IPS DF 6.9 (cell line): ENCODE data around the gene WDR27.

Experiments used
- DNase-seq: peaks from one replicate; pipeline ENCODE4 v3.0.0-alpha.2; 2013; ENCODE audit warnings: low read depth, low spot score
- H3K27ac ChIP-seq: one replicate; pipeline ENCODE4 v1.5.1; 2013; ENCODE audit warnings: low read length, control low read depth
- H3K27me3 ChIP-seq: 2 replicates; pipeline ENCODE4 v1.6.1; 2013; ENCODE audit warnings: mild to moderate bottlenecking, low read length; ENCODE audit not compliant: control insufficient read depth, insufficient read depth
- H3K36me3 ChIP-seq: 2 replicates; pipeline ENCODE4 v1.6.1; 2013; ENCODE audit warnings: low read length; ENCODE audit not compliant: control insufficient read depth, insufficient read depth
- H3K4me1 ChIP-seq: 2 replicates; pipeline ENCODE4 v1.6.1; 2013; ENCODE audit warnings: low read length; ENCODE audit not compliant: control insufficient read depth, insufficient read depth
- H3K4me3 ChIP-seq: 2 replicates; pipeline ENCODE4 v1.5.1; 2013; ENCODE audit warnings: mild to moderate bottlenecking, low read length
- H3K9me3 ChIP-seq: 2 replicates; pipeline ENCODE4 v1.6.1; 2013; ENCODE audit warnings: low read length, inconsistent platforms; ENCODE audit not compliant: control insufficient read depth, insufficient read depth
- WGBS: extraction: QIAGEN DNeasy Blood & Tissue Kit; methylation state at CpG from one replicate; pipeline ENCODE4 v1.1.7; 2013; ENCODE audit warnings: mixed read lengths, missing lambda C conversion rate; ENCODE audit not compliant: insufficient read length, insufficient coverage; 5-methylcytosine and 5-hydroxymethylcytosine counted together

WDR27 gene

GRCh38 chr6:169425628-169426370, 276.0 kb downstream of the WDR27 start:
- Histone ChIP-seq H3K4me1 (peaks cover 8% of the 10 kb centered on the region), H3K27ac (no peak overlapping the region), H3K9me3 (0 out of 2 replicates have a peak, but pooled peaks cover under 1% of the 10 kb centered on the region), H3K4me3 (no peak overlapping the region), H3K36me3 (no peaks in the 10 kb centered on the region), H3K27me3 (no peaks in the 10 kb centered on the region)
- DNase-seq: no peak
- WGBS: no CpG with 5 or more reads among the region's 31 CpGs

DNA sequence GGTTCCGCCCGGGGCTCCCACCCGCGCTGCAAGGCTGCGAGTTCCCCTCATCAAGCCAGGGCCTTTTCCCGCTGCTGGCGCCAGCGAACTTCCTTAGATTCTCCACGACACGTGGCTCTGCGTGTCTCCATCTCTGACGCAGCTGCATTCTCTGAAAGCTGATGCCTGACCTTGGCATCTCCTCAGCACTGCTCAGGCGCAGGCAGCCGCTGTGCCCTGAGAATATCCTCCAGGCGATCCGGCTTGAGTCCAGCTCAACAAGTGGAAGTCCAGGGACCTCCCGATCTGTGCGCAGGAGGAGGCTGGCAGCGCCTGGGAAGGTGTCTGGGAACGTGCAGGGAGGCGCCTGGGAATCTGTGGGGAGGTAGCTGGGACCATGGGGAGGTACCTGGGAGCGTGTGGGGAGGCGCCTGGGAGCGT, 277.0 kb downstream of the WDR27 start:
- Histone ChIP-seq H3K4me1 (peaks cover 8% of the 10 kb centered on the region), H3K27ac (no peak overlapping the region), H3K36me3 (no peaks in the 10 kb centered on the region), H3K9me3 (no peaks in the 10 kb centered on the region), H3K27me3 (no peaks in the 10 kb centered on the region), H3K4me3 (no peak overlapping the region)
- no peak for DNase-seq
- no CpG with 5 or more reads among the region's 24 CpGs for WGBS

GRCh38 chr6:169424149-169424804, 277.6 kb downstream of the WDR27 start:
- Histone ChIP-seq H3K36me3 (no peaks in the 10 kb centered on the region), H3K27ac (no peak overlapping the region), H3K4me3 (no peak overlapping the region), H3K4me1 (peaks cover 8% of the 10 kb centered on the region), H3K9me3 (no peaks in the 10 kb centered on the region), H3K27me3 (no peaks in the 10 kb centered on the region)
- WGBS: no CpG with 5 or more reads among the region's 28 CpGs
- DNase-seq: no peak

DNA sequence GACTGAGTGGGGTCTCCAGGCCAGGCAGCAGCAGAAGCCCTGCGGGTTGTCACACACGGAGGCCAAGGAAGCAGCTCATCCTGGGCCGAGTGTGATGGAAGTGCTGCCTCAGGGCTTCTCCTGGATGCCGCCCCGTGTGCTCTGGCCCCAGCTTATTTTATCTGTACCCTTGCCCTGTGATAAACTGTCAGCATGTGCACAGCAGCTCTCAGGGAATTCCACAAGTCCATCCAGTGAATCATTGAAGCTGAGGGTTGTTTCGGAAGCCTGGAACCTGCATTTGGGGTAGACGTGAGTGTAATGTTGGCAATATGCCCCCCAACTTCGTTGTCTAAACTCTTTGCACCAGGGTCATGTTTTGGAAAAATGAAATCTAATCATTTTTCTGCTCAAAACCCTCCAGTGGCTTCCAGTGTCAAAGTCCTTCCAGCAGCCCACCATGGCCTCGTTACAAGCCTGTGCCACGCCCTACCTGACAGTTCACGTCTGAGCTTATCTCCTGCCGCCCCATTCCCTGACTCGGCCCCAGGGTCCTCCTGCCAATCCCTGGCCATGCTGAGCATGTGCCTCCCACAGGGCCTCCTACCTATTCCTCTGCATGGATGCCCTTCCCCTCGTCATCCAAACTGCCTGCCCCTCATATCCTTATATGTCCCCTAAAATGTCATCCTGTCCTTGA, 280.1 kb downstream of the WDR27 start:
- Histone ChIP-seq H3K36me3 (no peaks in the 10 kb centered on the region), H3K4me1 (no peaks in the 10 kb centered on the region), H3K9me3 (no peaks in the 10 kb centered on the region; the same call in 1 of the 2 replicates), H3K4me3 (no peak overlapping the region), H3K27ac (no peak overlapping the region), H3K27me3 (no peaks in the 10 kb centered on the region)
- no peak for DNase-seq
- no CpG with 5 or more reads among the region's 14 CpGs for WGBS

DNA sequence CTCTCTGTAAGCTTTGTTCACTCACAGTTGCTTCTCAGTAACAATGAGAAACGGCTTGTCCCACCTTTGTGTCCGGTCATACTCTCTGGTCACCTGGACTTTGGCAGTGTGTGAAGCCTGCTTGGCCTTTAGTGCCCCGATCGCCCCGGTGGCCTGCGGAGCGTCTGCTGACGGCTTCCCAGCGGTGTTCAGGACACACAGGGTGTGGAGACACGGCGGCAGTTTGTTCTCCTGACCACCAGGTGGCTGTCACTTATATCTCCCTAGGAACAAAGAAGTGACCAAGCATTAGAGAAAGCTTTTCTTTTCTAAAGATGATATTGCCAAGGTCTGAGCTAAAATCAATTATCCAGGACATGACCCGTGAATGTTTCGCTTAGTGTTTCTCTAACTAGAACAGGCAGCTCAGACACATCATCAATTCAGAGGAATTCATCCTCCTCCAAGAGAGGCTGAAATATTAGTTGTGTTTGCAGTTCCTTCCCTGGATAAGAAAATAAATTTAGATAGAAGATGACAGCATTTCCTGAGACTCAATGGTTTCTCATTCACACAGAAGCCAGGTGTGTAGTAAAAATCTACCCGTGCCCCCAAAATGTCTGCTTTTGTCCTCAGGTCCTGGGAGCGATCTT, 280.8 kb downstream of the WDR27 start:
- H3K9me3 ChIP-seq: no peaks in the 10 kb centered on the region; the same call in 1 of the 2 replicates

GRCh38 chr6:169417101-169417500, 284.7 kb downstream of the WDR27 start:
- H3K27me3 ChIP-seq: no peaks in the 10 kb centered on the region
- H3K4me3 ChIP-seq: no peak overlapping the region
- no peak for DNase-seq
- H3K36me3 ChIP-seq: no peaks in the 10 kb centered on the region
- no CpG with 5 or more reads among the region's 1 CpG for WGBS
- H3K4me1 ChIP-seq: no peaks in the 10 kb centered on the region
- no peak overlapping the region for H3K27ac ChIP-seq
- H3K9me3 ChIP-seq: no peaks in the 10 kb centered on the region; the same call in 1 of the 2 replicates

More for the DNA sequence above, 280.8 kb downstream of the WDR27 start:
- Histone ChIP-seq H3K36me3 (no peaks in the 10 kb centered on the region), H3K27me3 (no peaks in the 10 kb centered on the region), H3K4me1 (no peaks in the 10 kb centered on the region), H3K4me3 (no peak overlapping the region), H3K27ac (no peak overlapping the region)
- DNase-seq: no peak
- no CpG with 5 or more reads among the region's 15 CpGs for WGBS

DNA sequence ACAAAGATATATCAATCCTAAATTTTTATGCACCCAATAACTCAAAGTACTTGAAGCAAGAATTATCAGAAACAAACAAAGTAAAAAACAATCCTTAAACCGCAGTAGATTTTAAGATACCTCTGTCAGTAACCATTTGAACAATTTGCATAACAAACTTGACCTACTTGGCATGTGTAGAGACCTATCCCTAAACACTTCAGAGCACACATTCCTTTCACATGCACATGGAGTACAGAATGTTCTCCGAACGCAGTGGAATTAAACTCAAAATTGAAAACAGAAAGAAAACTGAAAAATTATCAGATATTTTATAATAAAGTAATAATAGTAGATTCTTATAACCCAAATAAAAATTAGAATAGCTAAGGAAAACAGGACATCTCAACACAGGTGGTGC, 285.6 kb downstream of the WDR27 start:
- no peak overlapping the region for H3K4me3 ChIP-seq
- H3K9me3 ChIP-seq: no peaks in the 10 kb centered on the region; the same call in 1 of the 2 replicates
- H3K4me1 ChIP-seq: no peaks in the 10 kb centered on the region
- H3K36me3 ChIP-seq: no peaks in the 10 kb centered on the region
- DNase-seq: no peak
- H3K27ac ChIP-seq: no peak overlapping the region
- no CpG with 5 or more reads among the region's 3 CpGs for WGBS
- no peaks in the 10 kb centered on the region for H3K27me3 ChIP-seq

DNA sequence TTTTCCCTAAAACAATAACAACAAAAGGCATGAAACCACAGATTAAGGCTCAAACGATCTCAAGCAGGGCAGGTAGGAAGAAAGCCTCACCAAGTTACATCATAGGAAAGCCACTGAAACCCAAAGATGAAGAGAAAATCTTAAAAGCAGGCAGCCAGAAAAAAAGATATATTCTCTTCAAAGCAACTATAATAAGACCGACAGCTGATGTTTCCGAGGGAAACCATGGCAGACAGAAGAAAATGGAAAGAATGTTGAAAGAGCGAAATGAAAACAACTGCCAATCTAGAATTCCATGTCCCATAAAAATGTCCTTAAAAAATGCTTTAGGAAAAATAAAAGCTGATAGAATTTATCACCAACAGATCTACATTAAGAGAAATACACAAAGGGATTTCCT, 286.6 kb downstream of the WDR27 start:
- no CpG with 5 or more reads among the region's 4 CpGs for WGBS
- DNase-seq: no peak
- no peaks in the 10 kb centered on the region; the same call in 1 of the 2 replicates for H3K9me3 ChIP-seq

GRCh38 chr6:169411722-169412121, 290.1 kb downstream of the WDR27 start:
- whole genome bisulfite sequencing: no CpG with 5 or more reads among the region's 5 CpGs
- peaks cover 2% of the 10 kb centered on the region; the same call in 1 of the 2 replicates for H3K9me3 ChIP-seq
- H3K4me3 ChIP-seq: no peak overlapping the region
- H3K27me3 ChIP-seq: no peaks in the 10 kb centered on the region
- no peak overlapping the region for H3K27ac ChIP-seq
- no peak for DNase-seq
- no peaks in the 10 kb centered on the region for H3K4me1 ChIP-seq
- no peaks in the 10 kb centered on the region for H3K36me3 ChIP-seq

More for the DNA sequence above, 286.6 kb downstream of the WDR27 start:
- H3K4me1 ChIP-seq: no peaks in the 10 kb centered on the region
- H3K27me3 ChIP-seq: no peaks in the 10 kb centered on the region
- no peak overlapping the region for H3K27ac ChIP-seq
- H3K4me3 ChIP-seq: no peak overlapping the region
- H3K36me3 ChIP-seq: no peaks in the 10 kb centered on the region

- H3K4me3 ChIP-seq: no peak overlapping the region
- no peaks in the 10 kb centered on the region for H3K4me1 ChIP-seq
- WGBS: no CpG with 5 or more reads among the region's 9 CpGs
- peaks cover 2% of the 10 kb centered on the region; the same call in 1 of the 2 replicates for H3K9me3 ChIP-seq
- H3K27ac ChIP-seq: no peak overlapping the region
- no peak for DNase-seq
- H3K27me3 ChIP-seq: no peaks in the 10 kb centered on the region
- H3K36me3 ChIP-seq: no peaks in the 10 kb centered on the region
These were observed 290.5 kb downstream of the WDR27 start for GRCh38 chr6:169411296-169411695.
